Measurements from ENCODE around the gene DKK1. TPM values are rescaled to one million over a fixed set of nuclear protein-coding genes. Genes with fewer than 3 reads are reported as not detected.
"Not testable (repeated sequence)": the region's sequence is repeated elsewhere in the genome, so short reads cannot be mapped to it uniquely, and the experiment has no call there.

DKK1 gene
- total RNA-seq, 1 donor from 2014 or later: 3.3 TPM

DNA sequence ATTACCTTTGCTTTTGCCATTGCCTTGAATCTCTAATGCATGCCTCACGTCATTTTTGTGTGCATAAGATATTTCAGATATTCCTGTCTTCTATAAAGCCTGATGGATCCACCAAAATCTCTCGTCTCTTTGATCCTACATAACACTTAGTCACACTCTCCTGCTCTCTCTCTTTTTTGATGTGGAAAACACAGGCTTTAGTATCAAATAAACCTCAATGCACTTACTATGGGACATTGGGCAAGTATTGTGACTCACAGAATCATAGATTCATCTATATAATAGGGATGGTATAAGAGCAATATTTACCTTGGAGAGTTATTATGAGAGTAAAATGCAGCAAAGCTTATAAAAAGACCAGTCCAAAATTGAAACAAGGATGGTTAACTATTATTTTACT is 39.1 kb downstream of the DKK1 start:
- intact Hi-C loops (cut with DNase I): no loop called here
- DNase-seq (ENCODE audit: low spot score) (no peak), ATAC-seq (no peak)

DNA sequence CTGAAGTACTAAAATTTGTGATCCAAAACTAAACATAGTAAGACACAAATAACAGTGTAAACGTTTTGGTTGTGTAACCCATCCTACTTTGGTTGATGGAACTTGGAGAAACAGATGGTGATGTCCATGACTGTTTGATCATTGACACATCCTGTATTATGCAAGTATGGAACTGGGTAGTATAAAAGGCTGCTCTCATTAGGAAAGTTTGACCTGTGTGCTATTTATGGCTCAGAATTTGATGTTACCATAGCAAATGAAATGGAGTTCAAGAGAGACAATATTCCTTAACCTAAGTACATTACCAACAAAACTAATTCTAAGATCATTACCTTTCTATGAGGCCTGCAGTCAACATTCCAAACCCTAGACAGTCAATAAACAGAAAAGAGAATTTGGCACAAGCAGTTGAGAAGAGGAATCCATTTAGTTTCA is 39.9 kb downstream of the DKK1 start:
- intact Hi-C loops (cut with DNase I): no loop called here
- ATAC-seq (no peak), DNase-seq (ENCODE audit: low spot score) (no peak)

GRCh38 chr10:52357971-52358370 is 43.9 kb downstream of the DKK1 start:
- intact Hi-C loops (cut with DNase I): no loop called here
- DNase-seq (ENCODE audit: low spot score): no peak
- ATAC-seq: no peak

- DNase-seq (ENCODE audit: low spot score) (no peak), ATAC-seq (no peak)
- intact Hi-C loops (cut with DNase I): no loop called here
Observed at GRCh38 chr10:52359441-52359840, 45.4 kb downstream of the DKK1 start.

- DNase-seq (ENCODE audit: low spot score); ATAC-seq; intact Hi-C loops (cut with DNase I): not testable (repeated sequence)
Observed at GRCh38 chr10:52365547-52366432, 51.7 kb downstream of the DKK1 start.

Data from sciatic nerve (tissue), 2 donors.